ENCODE measurements around the gene MIA2.
"Not testable (repeated sequence)": the region's sequence is repeated elsewhere in the genome, so short reads cannot be mapped to it uniquely, and the experiment has no call there.

- TF ChIP-seq EP300, POLR2A, CTCF, POLR2AphosphoS5 (IDR thresholded peaks at IDR 0.05): not testable (repeated sequence)
Observed at GRCh38 chr14:39361556-39361955, 127.8 kb downstream of the MIA2 start.

All from stomach (tissue), 4 donors.